T-cell (primary cell): Measurements from ENCODE around the gene AIG1. TPM values are rescaled to one million over a fixed set of nuclear protein-coding genes. Genes with fewer than 3 reads are reported as not detected.

Source experiments
- ATAC-seq, 4 experiments: fragments of 200-7000 bp in 3 of 4; fragments of 150-1000 bp in 1 of 4; cut with Tn5 transposase; replicated peaks in 1 of 4; 1 replicate in 3 of 4; 2 replicates in 1 of 4; pipeline ENCODE4 v1.10.0; 2021; ENCODE audit warnings: moderate library complexity in 3 of 4, mild to moderate bottlenecking in 2 of 4, moderate number of reproducible peaks in 1 of 4
- CTCF ChIA-PET, 2 donors: fragments of 300-600 bp; sonication (Branson Sonifier 250); formaldehyde crosslinking; loops; one replicate each; lab custom pipeline; 2022; ENCODE audit warnings: antibody characterized with exemption in 2 of 2; lab: Charles Lee
- POLR2A ChIA-PET, 2 donors: fragments of 300-600 bp; sonication (Branson Sonifier 250); formaldehyde crosslinking; loops; one replicate each; lab custom pipeline; 2022; ENCODE audit warnings: antibody characterized with exemption in 2 of 2; lab: Charles Lee
- DNase-seq, 35 experiments: peaks; one replicate each; pipeline versions ENCODE4 v3.0.0 to v3.0.0-alpha.2; 2013 to 2023
- H3K27ac ChIP-seq: one replicate; pipeline ENCODE4 v1.5.1; 2013; ENCODE audit warnings: low read length
- H3K27me3 ChIP-seq, 2 experiments: replicated peaks in 1 of 2; 1 replicate in 1 of 2; 2 replicates in 1 of 2; pipeline versions ENCODE4 v1.6.1 to v1.7.0; 2013; ENCODE audit warnings: low read length in 1 of 2, mixed read lengths in 1 of 2; ENCODE audit not compliant: control insufficient read depth in 2 of 2, insufficient read depth in 2 of 2; ENCODE audit errors: extremely low read depth in 1 of 2
- H3K36me3 ChIP-seq, 2 donors: 1 replicate in 1 of 2; 2 replicates in 1 of 2; pipeline versions ENCODE4 v1.6.1 to v1.7.0; 2013; ENCODE audit warnings: low read length in 1 of 2; ENCODE audit not compliant: control insufficient read depth in 2 of 2, insufficient read depth in 1 of 2; ENCODE audit errors: extremely low read depth in 1 of 2
- H3K4me1 ChIP-seq, 2 experiments: 1 replicate in 1 of 2; 2 replicates in 1 of 2; pipeline versions ENCODE4 v1.6.1 to v1.7.0; 2013; ENCODE audit warnings: low read length in 2 of 2, mixed read lengths in 1 of 2; ENCODE audit not compliant: insufficient read depth in 2 of 2, control insufficient read depth in 1 of 2; ENCODE audit errors: extremely low read depth in 1 of 2
- H3K4me3 ChIP-seq, 2 donors: 1 replicate in 1 of 2; 2 replicates in 1 of 2; pipeline versions ENCODE4 v1.5.1 to v1.7.0; 2013; ENCODE audit warnings: mild to moderate bottlenecking in 2 of 2, low read length in 1 of 2, moderate library complexity in 1 of 2; ENCODE audit not compliant: control insufficient read depth in 1 of 2; ENCODE audit errors: extremely low read depth in 1 of 2
- H3K9me3 ChIP-seq: 2 replicates; pipeline ENCODE4 v1.7.0; 2013
- H3K27ac Mint-ChIP-seq, 2 donors: one replicate each; pipeline ENCODE4 v1.8.0; 2020 to 2021; ENCODE audit warnings: mild to moderate bottlenecking in 2 of 2, mixed read lengths in 2 of 2
- H3K27me3 Mint-ChIP-seq, 2 donors: one replicate each; pipeline ENCODE4 v1.8.0; 2021 to 2022; ENCODE audit warnings: mixed read lengths in 2 of 2
- H3K36me3 Mint-ChIP-seq: one replicate; pipeline ENCODE4 v1.8.0; 2021; ENCODE audit warnings: mixed read lengths
- H3K4me1 Mint-ChIP-seq, 3 donors: one replicate each; pipeline ENCODE4 v1.8.0; 2020 to 2022; ENCODE audit warnings: mixed read lengths in 3 of 3, mild to moderate bottlenecking in 1 of 3
- H3K4me3 Mint-ChIP-seq, 3 donors: one replicate each; pipeline ENCODE4 v1.8.0; 2020 to 2022; ENCODE audit warnings: mild to moderate bottlenecking in 3 of 3, mixed read lengths in 3 of 3, moderate library complexity in 3 of 3
- H3K9me3 Mint-ChIP-seq, 3 donors: one replicate each; pipeline ENCODE4 v1.8.0; 2020 to 2022; ENCODE audit warnings: mixed read lengths in 3 of 3
- WGBS: methylation state at CpG from one replicate; pipeline ENCODE4 v1.1.5; 2013; ENCODE audit warnings: missing lambda C conversion rate; ENCODE audit not compliant: insufficient coverage; 5-methylcytosine and 5-hydroxymethylcytosine counted together
- total RNA-seq, 35 experiments: library from RNA in 6 of 35; stranded (reverse) in 6 of 35; fragments of 120-200 nt in 1 of 35; gene quantifications; one replicate each; pipeline versions ENCODE4 v1.2.1 to v1.2.4 and lab custom pipeline; 2013 to 2026

AIG1 gene
- total RNA-seq, 5 donors from 2014 or later (not counting 1 experiment from before 2014, with no cell fraction given), result 6.0 to 13.4 (median 7.6) TPM

GRCh38 chr6:143093290-143093689 lies 32.6 kb downstream of the AIG1 start:
- DNase-seq (no peak), ATAC-seq (no peak)
- H3K4me1 Mint-ChIP-seq, result peaks cover 7 to 15% (median 14%) of the 10 kb centered on the region in 3 donors
- Histone ChIP-seq H3K9me3 (no peaks in the 10 kb centered on the region), H3K27ac (no peak overlapping the region), H3K27me3 (no peaks in the 10 kb centered on the region), H3K36me3 (no peaks in the 10 kb centered on the region), H3K4me1 (peaks cover 4 to 17% of the 10 kb centered on the region in 2 experiments), H3K4me3 (no peak overlapping the region)
- no CpG with 5 or more reads among the region's 2 CpGs for WGBS
- no peak overlapping the region for H3K4me3 Mint-ChIP-seq
- POLR2A ChIA-PET, result no interaction called here
- H3K27ac Mint-ChIP-seq, result peak overlapping the region in 1 of 2 donors; percentile 45
- H3K36me3 Mint-ChIP-seq, result no peaks in the 10 kb centered on the region
- no peaks in the 10 kb centered on the region for H3K27me3 Mint-ChIP-seq
- CTCF ChIA-PET, result no interaction called here
- no peaks in the 10 kb centered on the region for H3K9me3 Mint-ChIP-seq

GRCh38 chr6:143096403-143096802 lies 35.7 kb downstream of the AIG1 start:
- CTCF ChIA-PET, result interaction anchor here in 1 of 2 donors (0.7 to 1.1 kb wide), 2 partner anchors 9 to 36 kb away, joined by 3 to 4 read pairs; no protein-coding TSS in a partner anchor
- no peak for ATAC-seq
- H3K4me3 Mint-ChIP-seq, result no peak overlapping the region

GRCh38 chr6:143097224-143097795 lies 36.6 kb downstream of the AIG1 start:
- ATAC-seq (peak; percentile 85 to 96 (median 94)), DNase-seq (peak in 8 of 35 experiments; percentile 0 to 33 (median 4))
- ChIA-PET CTCF (interaction anchor here in 1 of 2 donors (0.5 to 0.8 kb wide), 4 partner anchors 10 to 531 kb away, joined by 3 to 9 read pairs (median 3); no protein-coding TSS in a partner anchor), POLR2A (interaction anchor here in 1 of 2 donors (0.6 kb wide), 1 partner anchor 310 kb away, joined by 6 read pairs; no protein-coding TSS in a partner anchor)
- H3K27ac Mint-ChIP-seq, result no peak overlapping the region
- Histone ChIP-seq H3K4me1 (peaks cover 4 to 16% of the 10 kb centered on the region in 2 experiments), H3K36me3 (no peaks in the 10 kb centered on the region), H3K4me3 (no peak overlapping the region), H3K9me3 (no peaks in the 10 kb centered on the region), H3K27me3 (no peaks in the 10 kb centered on the region), H3K27ac (peak overlapping the region; percentile 65)
- no peaks in the 10 kb centered on the region for H3K27me3 Mint-ChIP-seq
- WGBS, result 43% methylated on average over 5 of the region's 6 CpGs
- H3K36me3 Mint-ChIP-seq, result peaks cover 6% of the 10 kb centered on the region
- no peak overlapping the region for H3K4me3 Mint-ChIP-seq
- H3K9me3 Mint-ChIP-seq, result no peaks in the 10 kb centered on the region
- H3K4me1 Mint-ChIP-seq, result peaks cover 0 to 10% (median 7%) of the 10 kb centered on the region in 3 donors

More at GRCh38 chr6:143096403-143096802, 35.7 kb downstream of the AIG1 start:
- peaks cover 5% of the 10 kb centered on the region for H3K36me3 Mint-ChIP-seq
- no peaks in the 10 kb centered on the region for H3K9me3 Mint-ChIP-seq
- Histone ChIP-seq H3K4me3 (no peak overlapping the region), H3K9me3 (no peaks in the 10 kb centered on the region), H3K36me3 (no peaks in the 10 kb centered on the region), H3K4me1 (peaks cover 4 to 16% of the 10 kb centered on the region in 2 experiments), H3K27ac (no peak overlapping the region), H3K27me3 (no peaks in the 10 kb centered on the region)
- no peaks in the 10 kb centered on the region for H3K27me3 Mint-ChIP-seq
- H3K4me1 Mint-ChIP-seq, result peaks cover 0 to 10% (median 7%) of the 10 kb centered on the region in 3 donors
- DNase-seq, result no peak
- no CpG with 5 or more reads among the region's 2 CpGs for WGBS
- POLR2A ChIA-PET, result interaction anchor here in 1 of 2 donors (0.6 kb wide), 1 partner anchor 450 kb away, joined by 3 read pairs; no protein-coding TSS in a partner anchor
- no peak overlapping the region for H3K27ac Mint-ChIP-seq

GRCh38 chr6:143098054-143098671 lies 37.5 kb downstream of the AIG1 start:
- WGBS, result 86% methylated on average over 1 of the region's 2 CpGs
- Histone ChIP-seq H3K4me1 (peaks cover 4 to 16% of the 10 kb centered on the region in 2 experiments), H3K4me3 (no peak overlapping the region), H3K27me3 (no peaks in the 10 kb centered on the region), H3K27ac (peak overlapping the region; percentile 65), H3K36me3 (no peaks in the 10 kb centered on the region), H3K9me3 (no peaks in the 10 kb centered on the region)
- POLR2A ChIA-PET, result no interaction called here
- ATAC-seq (peak in 3 of 4 experiments; percentile 40 to 50 (median 49)), DNase-seq (peak in 1 of 35 experiments; percentile 19)
- Mint-ChIP-seq H3K27me3 (no peaks in the 10 kb centered on the region), H3K27ac (no peak overlapping the region), H3K9me3 (no peaks in the 10 kb centered on the region), H3K4me1 (peaks cover 0 to 10% (median 7%) of the 10 kb centered on the region in 3 donors), H3K36me3 (peaks cover 6% of the 10 kb centered on the region), H3K4me3 (no peak overlapping the region)
- CTCF ChIA-PET, result interaction anchor here in 1 of 2 donors (0.6 kb wide), 1 partner anchor 16 kb away, joined by 4 read pairs; no protein-coding TSS in a partner anchor

GRCh38 chr6:143099647-143100046 lies 39.0 kb downstream of the AIG1 start:
- DNase-seq, result no peak
- no peak for ATAC-seq
- no peaks in the 10 kb centered on the region for H3K27me3 Mint-ChIP-seq
- peaks cover 0 to 9% (median 7%) of the 10 kb centered on the region in 3 donors for H3K4me1 Mint-ChIP-seq
- ChIA-PET CTCF (no interaction called here), POLR2A (no interaction called here)
- Histone ChIP-seq H3K4me3 (no peak overlapping the region), H3K27me3 (no peaks in the 10 kb centered on the region), H3K9me3 (no peaks in the 10 kb centered on the region), H3K36me3 (no peaks in the 10 kb centered on the region), H3K4me1 (peaks cover 4 to 16% of the 10 kb centered on the region in 2 experiments), H3K27ac (no peak overlapping the region)
- H3K27ac Mint-ChIP-seq, result no peak overlapping the region
- H3K4me3 Mint-ChIP-seq, result no peak overlapping the region
- WGBS, result 100% methylated on average over 1 of the region's 2 CpGs
- peaks cover 10% of the 10 kb centered on the region for H3K36me3 Mint-ChIP-seq
- H3K9me3 Mint-ChIP-seq, result no peaks in the 10 kb centered on the region

GRCh38 chr6:143100429-143100828 lies 39.7 kb downstream of the AIG1 start:
- Histone ChIP-seq H3K27me3 (no peaks in the 10 kb centered on the region), H3K4me3 (no peak overlapping the region), H3K27ac (no peak overlapping the region), H3K9me3 (no peaks in the 10 kb centered on the region), H3K4me1 (peaks cover 4 to 16% of the 10 kb centered on the region in 2 experiments), H3K36me3 (no peaks in the 10 kb centered on the region)
- Mint-ChIP-seq H3K36me3 (peaks cover 10% of the 10 kb centered on the region), H3K4me1 (peaks cover 0 to 6% (median 4%) of the 10 kb centered on the region in 3 donors), H3K27me3 (no peaks in the 10 kb centered on the region), H3K9me3 (no peaks in the 10 kb centered on the region), H3K4me3 (no peak overlapping the region), H3K27ac (no peak overlapping the region)
- ChIA-PET CTCF (no interaction called here), POLR2A (no interaction called here)
- ATAC-seq, result no peak
- WGBS, result no CpG with 5 or more reads among the region's 2 CpGs
- no peak for DNase-seq
